Loucy (cell line): Measurements from ENCODE around the gene RPL5.

Source experiments
- H2AFZ ChIP-seq: fragments of 200-600 bp; sonication (generic); 2 replicates; pipeline ENCODE4 v1.6.0; 2016; ENCODE audit warnings: antibody characterized with exemption, mild to moderate bottlenecking, low read length, moderate library complexity
- H3F3A ChIP-seq: fragments of 200-600 bp; 2 replicates; pipeline ENCODE4 v1.6.0; 2016; ENCODE audit warnings: antibody characterized with exemption, low read depth, mild to moderate bottlenecking
- H3K27me3 ChIP-seq: fragments of 200-600 bp; sonication (generic); 2 replicates; pipeline ENCODE4 v1.6.1; 2014; ENCODE audit warnings: low read length, mild to moderate bottlenecking; ENCODE audit not compliant: insufficient read depth, poor library complexity, severe bottlenecking
- H3K36me3 ChIP-seq: fragments of 200-600 bp; sonication (generic); 2 replicates; pipeline ENCODE4 v1.6.1; 2016; ENCODE audit warnings: low read length; ENCODE audit not compliant: insufficient read depth
- H3K4me1 ChIP-seq: fragments of 200-600 bp; sonication (generic); 2 replicates; pipeline ENCODE4 v1.5.1; 2014; ENCODE audit warnings: low read length, mild to moderate bottlenecking; ENCODE audit not compliant: insufficient read depth, poor library complexity, severe bottlenecking
- H3K4me2 ChIP-seq: fragments of 200-600 bp; sonication (generic); 2 replicates; pipeline ENCODE4 v1.6.0; 2014; ENCODE audit warnings: antibody characterized with exemption, low read length, low read depth, mild to moderate bottlenecking; ENCODE audit not compliant: poor library complexity, severe bottlenecking
- H3K4me3 ChIP-seq: fragments of 200-600 bp; sonication (generic); 2 replicates; pipeline ENCODE4 v1.5.1; 2014; ENCODE audit warnings: low read length, mild to moderate bottlenecking, mixed read lengths; ENCODE audit not compliant: poor library complexity, severe bottlenecking
- H3K79me2 ChIP-seq: fragments of 200-600 bp; sonication (generic); 2 replicates; pipeline ENCODE4 v1.6.1; 2014; ENCODE audit warnings: low read length; ENCODE audit not compliant: insufficient read depth
- H3K9ac ChIP-seq: fragments of 200-600 bp; sonication (generic); 2 replicates; pipeline ENCODE4 v1.6.0; 2014; ENCODE audit warnings: mild to moderate bottlenecking, low read depth, low read length, moderate library complexity; ENCODE audit not compliant: poor library complexity, severe bottlenecking
- H3K9me2 ChIP-seq: fragments of 200-600 bp; sonication (generic); replicated peaks from 2 replicates; pipeline ENCODE4 v1.6.1; 2016; ENCODE audit warnings: low read depth, low read length, mixed read lengths
- H3K9me3 ChIP-seq: fragments of 200-600 bp; sonication (generic); 2 replicates; pipeline ENCODE4 v1.6.1; 2014; ENCODE audit warnings: mild to moderate bottlenecking, antibody characterized with exemption, low read length, low read depth; ENCODE audit not compliant: insufficient read depth
- H4K20me1 ChIP-seq: fragments of 200-600 bp; sonication (generic); 2 replicates; pipeline ENCODE4 v1.6.0; 2014; ENCODE audit warnings: antibody characterized with exemption, low read length, mild to moderate bottlenecking; ENCODE audit not compliant: insufficient read depth, poor library complexity, severe bottlenecking
- EZH2phosphoT487 ChIP-seq: fragments of 200-600 bp; IDR thresholded peaks from 2 replicates; pipeline ENCODE4 v1.6.1; 2018; ENCODE audit warnings: antibody characterized with exemption, mild to moderate bottlenecking, moderate library complexity, borderline replicate concordance
- TF ChIP-seq, protein P1 (sequence below): fragments of 200-600 bp; sonication (generic); conservative IDR thresholded peaks from 2 replicates; pipeline ENCODE4 v1.5.1; 2014; ENCODE audit warnings: mild to moderate bottlenecking, antibody characterized with exemption, low read length

Gene RPL5

DNA sequence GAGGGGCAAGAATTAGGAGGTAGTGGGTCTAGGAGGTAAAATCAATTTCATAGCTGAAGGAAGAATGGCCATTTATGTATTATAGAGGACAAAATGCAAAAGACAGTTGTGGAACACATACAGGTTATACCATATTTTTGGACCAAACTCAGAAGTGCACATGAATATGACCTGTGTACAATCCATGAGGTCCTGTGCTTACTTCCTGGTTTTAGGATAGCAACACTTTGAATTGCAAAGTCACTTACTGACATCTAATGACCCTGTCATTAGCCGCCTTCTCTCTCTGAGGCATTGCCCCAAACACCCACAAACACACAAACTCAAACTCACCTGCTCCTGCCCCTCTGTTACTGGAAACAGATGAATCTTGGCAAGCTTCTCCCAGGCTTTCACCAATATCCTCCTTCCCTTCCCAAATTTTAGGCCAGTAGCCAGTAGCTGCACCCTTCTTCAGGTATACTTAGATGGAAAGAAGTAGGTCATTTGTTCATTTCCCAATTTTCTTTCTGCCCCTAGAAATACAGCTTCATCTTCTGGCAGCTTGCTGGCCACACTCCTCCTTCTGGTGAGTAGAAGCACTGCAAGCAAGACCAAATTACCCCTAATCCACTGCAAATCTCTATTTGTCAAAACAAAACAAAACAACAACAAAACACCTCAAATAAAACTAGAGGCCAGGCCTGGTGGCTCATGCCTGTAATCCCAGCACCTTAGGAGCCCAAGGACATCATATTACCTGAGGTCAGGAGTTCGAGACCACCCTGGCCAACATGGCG lies 13.7 kb upstream of the RPL5 start:
- Histone ChIP-seq H4K20me1 (no peaks in the 10 kb centered on the region), H3K9me2 (no peaks in the 10 kb centered on the region), H3K36me3 (no peaks in the 10 kb centered on the region), H3K4me2 (no peak overlapping the region), H3K9ac (no peak overlapping the region), H3K4me1 (no peaks in the 10 kb centered on the region), H3K79me2 (no peaks in the 10 kb centered on the region), H2AFZ (peak overlapping the region; percentile 74; the same call in 1 of the 2 replicates), H3F3A (no peaks in the 10 kb centered on the region), H3K27me3 (no peaks in the 10 kb centered on the region), H3K4me3 (no peak overlapping the region), H3K9me3 (no peaks in the 10 kb centered on the region)
- TF ChIP-seq, protein P1, sequence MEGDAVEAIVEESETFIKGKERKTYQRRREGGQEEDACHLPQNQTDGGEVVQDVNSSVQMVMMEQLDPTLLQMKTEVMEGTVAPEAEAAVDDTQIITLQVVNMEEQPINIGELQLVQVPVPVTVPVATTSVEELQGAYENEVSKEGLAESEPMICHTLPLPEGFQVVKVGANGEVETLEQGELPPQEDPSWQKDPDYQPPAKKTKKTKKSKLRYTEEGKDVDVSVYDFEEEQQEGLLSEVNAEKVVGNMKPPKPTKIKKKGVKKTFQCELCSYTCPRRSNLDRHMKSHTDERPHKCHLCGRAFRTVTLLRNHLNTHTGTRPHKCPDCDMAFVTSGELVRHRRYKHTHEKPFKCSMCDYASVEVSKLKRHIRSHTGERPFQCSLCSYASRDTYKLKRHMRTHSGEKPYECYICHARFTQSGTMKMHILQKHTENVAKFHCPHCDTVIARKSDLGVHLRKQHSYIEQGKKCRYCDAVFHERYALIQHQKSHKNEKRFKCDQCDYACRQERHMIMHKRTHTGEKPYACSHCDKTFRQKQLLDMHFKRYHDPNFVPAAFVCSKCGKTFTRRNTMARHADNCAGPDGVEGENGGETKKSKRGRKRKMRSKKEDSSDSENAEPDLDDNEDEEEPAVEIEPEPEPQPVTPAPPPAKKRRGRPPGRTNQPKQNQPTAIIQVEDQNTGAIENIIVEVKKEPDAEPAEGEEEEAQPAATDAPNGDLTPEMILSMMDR, result peak; percentile 81
- TF ChIP-seq EZH2phosphoT487, result no peak

DNA sequence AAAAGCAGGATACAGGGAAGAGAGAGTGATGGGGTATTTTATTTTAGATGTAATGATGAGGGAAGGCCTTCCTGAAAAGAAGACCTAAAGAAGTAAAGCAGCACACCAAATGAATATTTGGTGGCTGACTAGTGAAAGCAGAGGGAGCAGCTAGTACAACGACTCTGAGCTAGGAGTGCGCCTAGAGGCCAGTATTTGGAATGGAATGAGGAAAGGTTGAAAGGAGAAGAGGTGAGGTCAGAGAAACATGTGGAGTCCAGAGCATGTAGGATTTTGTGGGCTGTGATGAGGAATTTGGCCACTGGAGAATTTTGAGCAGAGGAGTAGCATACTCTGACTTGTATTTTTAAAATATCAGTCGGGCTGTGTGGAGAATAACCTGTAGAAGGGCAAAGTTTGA lies 11.8 kb upstream of the RPL5 start:
- Histone ChIP-seq H3K79me2 (no peaks in the 10 kb centered on the region), H3K4me1 (no peaks in the 10 kb centered on the region), H3K4me2 (no peak overlapping the region), H3K9me2 (no peaks in the 10 kb centered on the region), H3K4me3 (no peak overlapping the region), H3K9ac (no peak overlapping the region), H2AFZ (no peak overlapping the region), H3K27me3 (no peaks in the 10 kb centered on the region), H4K20me1 (no peaks in the 10 kb centered on the region), H3K9me3 (no peaks in the 10 kb centered on the region), H3K36me3 (no peaks in the 10 kb centered on the region), H3F3A (no peaks in the 10 kb centered on the region)
- TF ChIP-seq, protein P1, result no peak
- TF ChIP-seq EZH2phosphoT487, result no peak

DNA sequence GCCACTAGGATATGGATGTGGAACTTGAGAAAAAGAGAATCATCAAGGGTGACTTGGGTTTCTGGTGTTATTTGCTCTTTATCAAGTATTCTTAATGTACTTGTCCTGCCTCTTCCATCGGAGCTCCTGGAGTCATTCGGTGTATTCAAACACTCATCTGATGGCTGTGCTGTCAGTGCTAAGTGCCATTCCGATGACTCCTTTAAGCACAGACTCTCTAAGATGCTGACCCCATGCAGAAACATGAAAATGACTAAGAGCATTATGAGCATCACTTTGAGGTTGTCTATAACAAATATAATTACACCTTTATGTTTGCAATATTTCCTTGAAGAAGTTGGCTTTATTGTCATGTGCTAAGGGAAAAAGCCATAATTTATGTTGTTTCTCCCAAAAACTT lies 11.3 kb upstream of the RPL5 start:
- no peak overlapping the region for H2AFZ ChIP-seq
- H3K36me3 ChIP-seq, result no peaks in the 10 kb centered on the region
- H3K9me3 ChIP-seq, result no peaks in the 10 kb centered on the region
- no peaks in the 10 kb centered on the region for H3K27me3 ChIP-seq
- no peak overlapping the region for H3K4me2 ChIP-seq
- H3K4me3 ChIP-seq, result no peak overlapping the region
- H3F3A ChIP-seq, result no peaks in the 10 kb centered on the region
- TF ChIP-seq, protein P1, result no peak
- no peak for TF ChIP-seq EZH2phosphoT487
- H3K79me2 ChIP-seq, result no peaks in the 10 kb centered on the region
- no peaks in the 10 kb centered on the region for H4K20me1 ChIP-seq
- H3K4me1 ChIP-seq, result no peaks in the 10 kb centered on the region
- H3K9ac ChIP-seq, result no peak overlapping the region
- no peaks in the 10 kb centered on the region for H3K9me2 ChIP-seq
